ENCODE results near the gene TMEM220. TPM values are rescaled to one million over a fixed set of nuclear protein-coding genes. Genes with fewer than 3 reads are reported as not detected.
"Not testable (repeated sequence)": the region's sequence is repeated elsewhere in the genome, so short reads cannot be mapped to it uniquely, and the experiment has no call there.

TMEM220 gene
- total RNA-seq, 1 donor from 2014 or later: 2.7 TPM

DNA sequence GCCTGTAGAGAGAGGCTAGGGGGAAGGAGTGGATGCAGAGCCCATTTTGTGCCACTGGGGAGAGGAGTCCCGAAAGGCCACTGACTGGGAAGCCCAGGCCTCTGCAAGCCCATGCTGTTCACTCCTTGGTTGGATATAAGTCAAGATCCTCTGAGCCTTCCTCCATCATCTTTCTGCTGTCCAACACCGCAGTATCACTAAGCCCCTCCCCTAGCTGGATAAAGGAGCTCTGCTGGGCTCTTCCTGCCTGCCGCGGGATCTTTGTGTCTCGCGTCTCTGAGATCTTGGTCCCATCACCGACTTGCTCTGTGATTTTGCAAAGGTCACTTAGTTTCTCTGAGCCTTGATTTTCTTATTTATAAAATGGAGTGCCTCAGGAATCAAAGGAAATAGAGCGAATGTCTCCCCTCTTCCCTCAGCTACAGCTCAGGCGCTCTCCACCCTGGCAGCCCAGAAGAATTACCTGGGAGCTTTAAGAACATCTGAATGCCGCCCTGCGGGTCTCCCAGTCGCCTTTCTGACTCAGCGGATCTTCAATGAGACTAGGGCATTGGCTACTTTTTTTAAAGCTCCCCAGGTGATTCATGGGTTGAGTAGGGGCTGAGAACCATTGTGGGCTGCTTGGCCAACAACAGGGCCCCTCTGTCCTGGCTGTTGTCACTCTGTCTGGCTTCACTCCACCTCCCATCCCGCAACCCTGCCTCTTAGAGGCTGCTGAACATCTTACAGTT lies 25.2 kb upstream of the TMEM220 start:
- DNase-seq: no peak

DNA sequence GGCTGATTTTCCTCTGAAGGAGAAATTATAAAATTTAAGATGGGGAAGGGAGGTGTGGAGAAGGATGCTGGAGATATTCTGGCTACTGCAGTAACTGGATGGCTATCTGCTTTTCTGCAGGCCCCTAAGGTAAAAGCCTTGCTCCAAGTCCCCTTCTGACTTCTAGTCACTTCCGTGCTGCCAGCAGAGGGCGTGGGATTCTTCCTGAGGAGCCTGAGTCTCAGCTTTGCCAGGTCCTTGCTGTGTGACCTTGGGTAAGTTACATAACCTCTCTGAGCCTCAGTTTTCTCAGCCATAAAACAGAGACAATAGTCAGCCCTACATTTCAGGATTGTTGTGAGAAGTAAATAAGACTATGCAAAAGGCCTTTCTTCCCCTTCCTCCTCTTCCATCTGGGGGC lies 24.3 kb upstream of the TMEM220 start:
- peak; percentile 33 for DNase-seq

DNA sequence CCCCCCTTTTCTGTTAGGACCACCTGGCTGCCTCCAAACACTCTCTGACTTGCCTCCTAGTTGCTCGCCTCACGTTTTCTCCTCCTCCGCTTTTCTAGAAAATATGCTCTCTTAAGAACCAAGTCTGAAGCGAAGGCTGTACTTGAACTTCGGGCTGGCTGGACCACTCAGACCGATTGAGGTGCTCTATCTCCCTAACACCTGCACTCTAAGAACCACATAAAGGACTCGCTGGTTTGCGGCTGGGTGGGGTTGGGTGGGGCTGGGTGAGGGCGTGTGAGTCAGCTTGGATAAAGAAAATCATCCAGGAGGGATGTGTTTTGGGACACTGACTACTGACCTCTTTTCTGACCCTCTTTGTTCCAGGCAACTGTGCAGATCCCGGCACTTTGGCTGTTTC lies 22.9 kb upstream of the TMEM220 start:
- no peak for DNase-seq

DNA sequence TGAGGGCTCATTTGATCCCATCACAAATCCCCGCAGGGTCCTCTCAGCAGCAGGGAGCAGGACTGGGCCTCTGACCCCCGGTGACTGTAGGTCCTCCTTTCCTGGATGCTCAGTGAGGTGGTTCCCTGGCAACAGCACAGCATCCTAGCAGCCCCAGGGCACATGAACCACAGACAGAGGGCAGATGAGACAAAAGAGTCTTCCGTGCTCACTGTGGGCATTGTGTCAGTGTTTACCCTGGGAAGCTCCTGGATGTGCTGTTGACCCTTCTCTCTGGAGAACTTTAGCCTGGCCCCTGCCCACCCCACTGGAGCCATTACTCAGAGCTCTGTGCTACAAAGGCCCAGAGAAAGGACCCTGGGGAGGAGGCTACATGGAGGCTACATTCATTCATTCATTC lies 21.7 kb upstream of the TMEM220 start:
- no peak for DNase-seq

DNA sequence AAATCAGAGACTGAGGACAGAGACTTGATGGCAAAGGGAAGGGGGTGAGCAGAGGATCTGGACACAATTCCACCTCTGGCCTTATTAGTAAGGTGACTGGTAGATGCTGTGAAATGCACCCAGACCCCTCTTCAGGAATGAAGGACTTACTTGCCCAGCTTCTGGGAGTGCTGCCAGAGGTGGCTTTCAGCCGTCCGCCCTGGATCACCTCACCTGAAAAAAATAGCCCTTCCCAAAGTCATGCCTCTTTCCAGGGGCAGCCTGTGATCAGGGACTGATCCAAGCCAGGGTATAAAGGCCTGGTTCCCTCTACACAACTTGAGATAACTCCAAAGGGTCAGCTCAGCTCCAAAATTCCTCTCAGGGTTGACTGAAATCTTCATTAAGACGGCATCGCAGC lies 20.4 kb upstream of the TMEM220 start:
- no peak for DNase-seq

DNA sequence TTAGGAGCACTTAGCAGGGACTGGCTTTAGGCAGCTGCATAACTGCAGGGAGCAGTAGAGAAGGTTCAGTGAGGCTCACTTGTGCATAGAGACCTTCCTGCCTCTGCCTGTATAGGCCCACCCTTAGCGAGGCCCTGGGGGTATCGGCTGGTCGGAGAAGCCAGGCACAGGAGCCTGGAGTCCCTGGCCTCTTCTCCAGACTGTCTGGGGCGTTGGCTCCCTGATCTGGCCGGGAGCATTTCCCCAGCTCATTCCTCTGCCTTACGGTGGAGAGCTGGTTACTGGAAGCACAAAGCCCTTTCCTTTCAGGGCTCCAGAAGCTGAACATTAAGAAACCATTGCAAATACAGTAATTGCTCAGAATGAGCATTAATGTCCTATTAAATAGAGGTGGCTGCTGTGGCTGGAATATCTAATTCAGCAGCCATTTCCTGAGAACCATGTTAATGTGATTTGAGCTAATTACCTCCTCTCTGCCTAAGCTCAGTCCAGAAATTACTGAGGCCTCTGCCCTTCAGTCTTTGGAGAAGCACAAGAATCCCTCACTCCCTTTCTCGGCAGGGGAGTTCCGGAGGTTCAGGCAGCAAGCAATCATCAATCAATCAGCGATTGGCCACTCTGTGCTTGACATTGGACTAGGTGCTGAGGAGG lies 18.8 kb upstream of the TMEM220 start:
- DNase-seq: no peak

DNA sequence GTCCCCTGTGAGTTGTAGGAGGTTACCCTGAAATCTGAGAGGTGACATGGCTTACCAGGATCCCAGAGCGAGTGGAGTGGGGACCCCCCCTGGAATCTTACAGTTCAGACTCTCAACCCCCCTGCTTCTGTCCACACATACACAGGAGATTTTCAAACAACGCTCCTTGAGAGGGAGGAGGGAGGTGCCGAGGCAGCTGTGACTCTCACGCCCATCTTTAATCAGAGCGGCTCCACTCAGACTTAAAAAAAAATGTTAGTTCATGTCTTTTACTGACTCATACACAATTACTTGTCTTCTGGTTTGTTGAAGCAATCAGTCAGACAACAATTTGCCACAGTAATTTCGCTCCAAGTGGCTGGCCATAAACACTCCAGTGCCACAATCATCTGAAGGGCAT lies 15.4 kb upstream of the TMEM220 start:
- DNase-seq: no peak

DNA sequence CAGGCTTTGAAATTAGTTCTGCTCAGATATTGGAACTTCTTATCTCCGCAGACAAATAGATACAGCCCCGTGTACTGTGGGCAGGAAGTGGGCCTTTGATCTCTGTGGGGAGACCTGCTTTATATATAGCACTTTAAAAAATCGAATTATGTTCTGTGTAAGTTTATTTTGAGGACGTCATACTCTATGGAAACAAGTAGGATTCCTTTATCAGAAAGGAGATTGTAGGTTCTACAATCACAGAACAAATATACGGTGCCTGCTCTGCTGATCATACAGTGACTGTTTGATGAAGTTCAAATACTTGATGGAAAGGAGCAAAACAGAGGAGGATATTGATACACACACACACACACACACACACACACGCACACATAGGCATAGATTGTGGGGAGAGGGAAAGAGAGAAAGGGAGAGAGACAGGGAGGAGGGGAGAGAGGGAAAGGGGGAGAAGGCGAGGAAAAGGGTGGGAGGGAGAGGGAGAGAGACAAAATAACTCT lies 14.7 kb upstream of the TMEM220 start:
- no peak for DNase-seq

DNA sequence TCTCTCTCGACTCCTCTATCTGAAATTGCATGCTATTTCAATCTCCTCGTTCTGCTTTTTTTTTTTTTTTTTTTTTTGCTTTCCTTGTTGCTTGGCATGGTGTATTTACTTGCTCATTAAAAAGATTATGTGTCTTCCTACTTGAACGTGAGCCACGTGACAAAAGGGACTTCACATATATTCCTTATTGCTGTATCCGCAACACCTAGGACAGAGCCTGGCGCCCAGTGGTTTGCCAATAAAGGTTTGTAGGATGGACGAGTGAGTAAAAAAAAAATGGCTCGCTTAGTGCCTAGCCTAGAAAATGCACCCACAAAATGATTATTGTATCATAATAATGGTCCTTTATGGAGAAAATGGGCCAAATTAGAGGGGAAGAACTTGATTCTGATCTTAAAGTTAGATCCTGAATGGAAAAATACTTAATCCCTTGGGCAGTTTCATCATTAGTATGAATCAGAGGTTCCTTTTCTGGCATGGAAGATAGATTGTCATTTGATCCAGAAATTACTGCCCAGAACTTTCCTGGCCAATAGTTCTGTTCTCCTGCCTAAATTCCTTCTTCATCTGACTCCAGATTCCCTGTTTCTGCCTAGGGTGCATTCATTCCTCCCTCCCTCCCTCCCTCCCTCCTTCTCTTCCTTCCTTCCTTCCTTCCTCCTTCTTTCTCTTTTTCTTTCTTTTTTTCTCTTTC lies 13.6 kb upstream of the TMEM220 start:
- DNase-seq: no peak

DNA sequence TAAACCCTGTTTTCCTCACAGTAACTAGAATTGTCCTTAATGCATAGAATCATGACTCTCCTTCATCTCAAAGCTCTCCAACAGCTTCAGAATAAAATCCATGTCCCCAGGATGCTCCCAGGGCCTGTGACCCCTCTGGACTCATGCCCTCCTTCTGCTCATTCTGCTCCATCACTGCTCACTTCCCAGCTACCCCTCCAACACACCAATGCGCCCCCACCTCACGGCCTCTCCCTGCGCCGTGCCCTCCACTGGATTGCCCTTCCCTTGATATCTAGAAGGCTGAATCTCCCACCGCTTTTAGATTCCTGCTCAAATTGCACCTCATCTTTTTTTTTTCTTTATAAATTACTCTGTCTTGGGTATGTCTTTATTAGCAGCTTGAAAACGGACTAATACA lies 12.6 kb upstream of the TMEM220 start:
- DNase-seq: no peak

DNA sequence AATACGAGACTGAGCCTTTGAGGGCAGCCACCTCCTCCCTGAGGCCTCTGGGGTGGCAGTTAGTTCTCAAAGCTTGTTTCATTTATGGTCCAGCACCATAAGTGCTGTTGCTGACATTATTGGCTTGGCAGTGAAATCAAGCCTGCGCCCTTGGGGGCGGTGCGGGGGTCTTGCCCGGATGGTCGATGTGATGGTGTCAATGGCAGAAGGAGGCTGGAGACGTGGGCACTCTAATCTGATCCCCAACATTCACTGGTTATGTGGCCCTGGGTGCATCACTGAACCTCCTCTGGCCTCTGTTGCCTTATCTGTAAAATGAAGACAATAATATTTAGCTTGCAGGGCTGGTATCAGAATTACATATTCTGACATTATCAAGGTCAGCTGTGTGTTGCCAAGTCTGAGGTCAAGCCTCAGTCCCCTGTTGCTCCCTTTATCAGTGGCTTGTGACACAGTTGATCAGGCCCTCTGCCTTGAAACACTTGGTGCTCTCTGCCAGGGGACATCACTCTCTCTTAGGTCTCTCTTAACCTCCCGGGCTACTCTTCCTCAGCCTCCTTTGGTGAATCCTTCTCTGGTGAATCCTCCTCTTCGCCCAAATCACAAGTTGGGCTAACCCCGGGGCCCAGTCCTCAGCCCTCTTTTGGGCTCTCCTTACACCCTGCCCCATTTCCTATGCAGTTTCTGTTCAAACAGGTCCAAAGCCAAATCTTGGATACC lies 11.8 kb upstream of the TMEM220 start:
- no peak for DNase-seq

DNA sequence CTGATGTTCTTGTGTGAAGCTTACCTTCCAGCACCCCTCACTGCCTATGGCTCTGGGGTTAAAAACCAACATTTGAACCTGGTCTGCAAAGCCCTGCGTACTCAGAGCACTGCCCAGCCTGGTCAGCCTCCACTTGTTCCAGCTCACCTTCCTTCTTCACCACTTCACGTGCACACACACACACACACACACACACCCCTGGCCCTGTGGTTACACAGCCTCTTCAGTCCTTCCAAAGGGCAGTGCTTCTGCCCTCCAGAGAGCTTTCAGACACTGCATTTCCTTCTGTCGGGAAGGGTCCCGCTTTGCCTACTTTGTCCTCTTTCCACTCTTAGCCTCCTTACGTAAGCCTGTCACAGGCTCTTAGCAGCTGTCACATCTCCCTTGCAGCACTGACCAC lies 9.6 kb upstream of the TMEM220 start:
- no peak for DNase-seq

DNA sequence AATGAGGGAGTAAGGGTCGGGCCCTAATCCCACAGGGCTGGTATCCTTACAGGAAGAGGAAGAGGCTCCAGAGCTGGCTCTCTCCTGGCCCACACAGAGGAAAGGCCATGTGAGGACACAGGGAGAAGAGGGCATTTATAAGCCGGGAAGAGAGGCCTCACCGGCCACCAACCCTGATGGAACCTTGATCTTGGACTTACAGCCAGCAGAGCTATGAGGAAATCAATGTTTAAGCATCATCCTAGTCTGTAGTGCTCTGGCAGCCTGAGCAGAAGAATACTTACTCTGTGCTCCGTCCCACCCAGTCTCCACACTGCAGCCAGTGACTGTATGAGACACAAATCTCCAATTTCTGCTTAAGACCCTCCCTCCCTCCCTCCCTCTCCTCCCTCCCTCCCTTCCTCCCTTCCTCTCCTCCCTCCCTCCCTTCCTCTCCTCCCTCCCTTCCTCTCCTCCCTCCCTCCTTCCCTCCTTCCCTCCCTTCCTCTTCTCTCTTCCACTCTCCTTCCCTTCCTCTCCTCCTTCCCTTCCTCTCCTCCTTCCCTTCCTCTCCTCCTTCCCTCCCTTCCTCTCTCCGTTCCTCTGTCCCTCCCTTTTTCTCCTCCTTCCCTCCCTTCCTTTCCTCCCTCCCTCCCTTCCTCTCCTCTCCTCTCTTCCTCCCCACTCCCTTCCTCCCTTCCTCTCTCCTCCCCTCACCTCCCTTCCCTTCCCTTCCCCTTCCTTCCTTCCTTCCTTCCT lies 8.9 kb upstream of the TMEM220 start:
- no peak for DNase-seq

DNA sequence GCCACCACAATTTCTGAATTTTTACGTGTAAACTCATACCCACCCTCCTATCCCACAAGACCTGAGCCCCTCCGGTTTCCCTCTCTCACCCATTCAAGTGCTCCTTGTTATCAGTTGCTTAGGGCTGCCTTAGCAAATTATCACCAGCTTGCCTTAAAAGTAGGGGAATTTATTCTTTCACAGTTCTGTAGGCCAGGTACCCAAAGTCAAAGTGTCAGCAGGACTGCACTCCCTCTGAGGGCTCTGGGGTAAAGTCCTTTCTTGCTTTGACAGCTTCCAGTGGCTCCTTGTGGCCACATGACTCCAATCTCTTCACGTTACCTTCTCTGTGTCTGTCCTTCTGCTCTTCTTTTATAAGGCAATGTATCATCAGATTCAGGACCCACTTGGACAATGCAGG lies 7.9 kb upstream of the TMEM220 start:
- DNase-seq: no peak

DNA sequence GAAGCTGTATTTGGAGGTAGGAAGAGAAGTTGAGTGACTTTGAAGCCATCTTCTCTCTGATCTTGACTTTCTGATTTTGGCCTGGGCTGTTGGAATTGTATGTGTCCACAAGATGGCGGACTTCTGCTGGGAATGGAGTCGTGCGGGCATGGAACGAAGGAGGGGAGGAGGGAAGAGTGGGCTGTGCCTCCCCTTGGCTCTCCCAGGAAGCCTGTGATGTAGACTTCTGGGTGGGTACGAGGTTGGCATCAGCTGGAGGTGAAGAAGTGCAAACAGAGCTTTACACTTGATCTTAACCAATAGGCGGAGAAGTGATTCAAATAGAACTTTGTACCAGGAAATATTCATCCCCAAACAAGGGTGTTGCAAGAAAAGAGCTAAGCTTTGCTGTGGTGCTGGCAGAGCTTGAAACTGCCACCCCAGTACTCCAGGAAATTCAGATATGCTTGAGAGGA lies 7.4 kb upstream of the TMEM220 start:
- DNase-seq: peak; percentile 69

DNA sequence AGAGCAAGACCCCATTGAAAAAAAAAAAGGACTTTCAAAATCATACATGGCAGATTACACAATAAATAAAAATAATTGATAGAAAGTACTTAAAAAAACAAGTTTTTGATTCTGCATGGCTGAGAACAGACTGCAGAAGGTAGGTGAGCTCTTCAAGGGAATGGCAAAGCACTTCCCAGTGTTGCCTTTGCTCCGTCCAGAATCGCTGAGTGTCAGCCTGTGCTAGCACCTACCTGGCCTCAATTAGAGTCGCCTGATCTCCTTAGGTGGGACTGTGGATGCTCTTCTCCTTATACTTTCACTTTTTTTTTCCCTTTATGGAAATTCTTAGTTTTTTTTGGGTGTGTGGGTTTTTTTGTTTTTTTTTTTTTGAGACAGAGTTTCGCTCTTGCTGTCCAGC lies 6.0 kb upstream of the TMEM220 start:
- no peak for DNase-seq

DNA sequence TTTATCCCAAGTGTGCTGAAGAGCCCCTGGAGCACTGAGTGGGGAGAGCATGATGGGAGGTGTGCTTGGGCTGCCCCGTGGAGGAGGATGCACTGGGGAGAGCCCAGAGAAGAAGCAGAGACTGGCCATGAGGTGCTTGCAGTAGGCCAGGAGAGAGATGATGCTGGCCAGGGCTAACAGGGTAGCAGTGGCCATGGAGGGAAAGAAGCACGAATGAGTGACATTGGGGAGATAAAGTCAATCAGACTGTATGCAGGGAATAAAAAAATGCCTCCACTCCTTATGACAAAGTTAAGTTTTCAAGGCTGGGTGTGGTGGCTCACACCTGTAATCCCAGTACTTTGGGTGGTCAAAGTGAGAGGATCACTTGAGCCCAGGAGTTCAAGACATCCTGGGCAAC lies 5.4 kb upstream of the TMEM220 start:
- DNase-seq: no peak

DNA sequence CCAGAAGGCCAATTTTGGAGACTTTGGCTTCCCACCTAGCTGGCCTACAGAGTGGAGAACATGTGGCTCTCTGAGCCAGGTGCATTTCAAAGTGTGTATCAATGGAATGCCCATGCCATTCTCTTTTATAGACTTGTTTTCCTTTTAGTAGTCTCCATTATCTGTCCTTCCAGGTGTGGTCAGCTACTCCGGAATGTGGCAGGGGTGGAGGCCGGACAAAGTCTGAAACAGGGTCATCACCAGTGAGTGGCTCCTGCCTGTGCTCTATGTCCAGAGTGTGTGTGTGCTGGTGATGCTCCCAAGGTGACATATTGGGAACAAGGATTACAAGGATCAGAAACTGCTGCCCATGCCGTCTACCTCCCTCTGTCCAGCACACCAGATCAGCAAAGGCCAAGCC lies 3.8 kb upstream of the TMEM220 start:
- no peak for DNase-seq

DNA sequence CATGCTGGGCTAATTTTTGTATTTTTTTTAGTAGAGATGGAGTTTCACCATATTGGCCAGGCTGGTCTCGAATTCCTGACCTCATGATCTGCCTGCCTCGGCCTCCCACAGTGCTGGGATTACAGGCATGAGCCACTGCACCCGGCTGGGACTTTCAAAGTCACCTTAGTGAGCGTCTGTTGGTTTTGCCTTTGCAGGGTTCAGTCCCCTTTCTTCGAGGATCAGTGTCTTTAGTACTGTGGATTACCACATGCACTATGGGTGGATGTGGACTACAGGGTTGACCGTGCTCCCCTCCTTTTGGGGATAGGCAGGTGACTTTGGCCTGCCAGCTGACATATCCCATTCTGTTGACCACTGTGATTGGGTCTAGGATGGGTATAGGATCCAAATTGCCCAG lies 2.3 kb upstream of the TMEM220 start:
- DNase-seq: not testable (repeated sequence)

DNA sequence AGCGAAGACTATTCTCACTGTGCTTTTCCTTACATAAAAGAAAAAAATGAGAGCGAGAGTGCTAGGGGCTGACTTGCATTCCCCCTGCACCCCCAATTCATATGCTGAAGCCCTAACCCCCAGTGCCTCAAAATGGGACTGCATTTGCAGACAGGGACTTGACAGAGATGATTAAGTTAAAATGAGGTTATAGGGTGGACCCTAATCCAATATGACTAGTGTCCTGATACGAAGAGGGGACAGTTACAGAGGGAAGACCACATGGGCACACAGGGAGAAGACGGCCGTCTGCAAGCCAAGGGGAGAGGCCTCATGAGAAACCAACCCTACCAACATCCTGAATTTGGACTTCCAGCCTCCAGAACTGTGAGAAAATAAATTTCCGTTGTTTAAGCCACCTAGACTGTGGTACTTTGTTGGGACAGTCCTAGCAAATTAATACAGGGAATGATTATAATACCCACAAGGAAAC lies 1.6 kb upstream of the TMEM220 start:
- no peak for DNase-seq

DNA sequence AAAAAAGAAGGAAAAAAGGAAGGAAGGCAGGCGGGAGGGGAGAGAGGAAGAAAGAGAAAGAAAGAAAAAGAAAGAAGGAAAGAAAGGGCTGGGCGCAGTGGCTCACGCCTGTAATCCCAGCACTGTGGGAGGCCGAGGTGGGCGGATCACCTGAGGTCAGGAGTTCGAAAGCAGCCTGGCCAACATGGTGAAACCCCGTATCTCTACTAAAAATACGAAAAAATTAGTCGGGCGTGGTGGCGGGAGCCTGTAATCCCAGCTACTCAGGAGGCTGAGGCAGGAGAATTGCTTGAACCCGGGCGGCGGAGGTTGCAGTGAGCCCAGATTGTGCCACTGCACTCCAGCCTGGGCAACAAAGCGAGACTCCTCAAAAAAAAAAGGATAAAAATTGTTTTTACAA lies 424 bp upstream of the TMEM220 start:
- not testable (repeated sequence) for DNase-seq

DNA sequence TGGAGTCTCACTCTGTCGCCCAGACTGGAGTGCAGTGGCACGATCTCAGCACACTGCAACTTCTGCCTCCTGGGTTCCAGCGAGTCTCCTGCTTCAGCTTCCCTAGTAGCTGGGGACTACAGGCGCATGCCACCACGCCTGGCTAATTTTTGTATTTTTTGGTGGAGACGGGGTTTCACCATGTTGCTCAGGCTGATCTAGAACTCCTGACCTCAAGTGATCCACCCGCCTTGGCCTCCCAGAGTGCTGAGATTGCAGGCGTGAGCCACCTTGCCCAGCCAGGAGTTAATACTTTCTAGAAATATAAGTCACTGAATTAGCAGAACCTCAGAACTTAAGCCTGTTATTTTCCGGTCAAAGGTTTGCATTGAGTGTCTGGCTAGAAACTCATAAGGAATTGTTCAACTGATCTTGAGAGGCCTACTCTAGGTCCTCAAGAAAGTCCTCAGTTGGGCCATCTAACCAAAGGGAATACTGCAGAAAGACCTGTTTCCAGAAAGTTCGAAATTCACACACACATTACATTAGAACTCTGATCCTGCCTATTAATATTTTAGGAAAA lies 1.4 kb downstream of the TMEM220 start:
- DNase-seq: no peak

Data from dermis blood vessel endothelial cell (primary cell).